CD4-positive, alpha-beta T cell treated with Interleukin-4 for 1 hour (primary cell): ENCODE data around the gene P3H3.
"Not testable (repeated sequence)": the region's sequence is repeated elsewhere in the genome, so short reads cannot be mapped to it uniquely, and the experiment has no call there.

Experiments used
- DNase-seq, 2 donors: peaks; one replicate each; pipeline ENCODE4 v3.0.0-alpha.2; 2020 to 2022

The P3H3 gene

GRCh38 chr12:6868211-6869048 lies 40.2 kb downstream of the P3H3 start:
- peak in 1 of 2 donors; percentile 13 for DNase-seq

- peak; percentile 86 to 88 for DNase-seq
These were observed 41.1 kb downstream of the P3H3 start for GRCh38 chr12:6869049-6870021.

GRCh38 chr12:6870304-6870703 lies 42.1 kb downstream of the P3H3 start:
- not testable (repeated sequence) for DNase-seq

GRCh38 chr12:6871052-6871957 lies 43.1 kb downstream of the P3H3 start:
- peak in 1 of 2 donors; percentile 49 for DNase-seq

- DNase-seq: peak; percentile 84 to 88
These were observed 44.2 kb downstream of the P3H3 start for GRCh38 chr12:6872073-6873048.

GRCh38 chr12:6873094-6874014 lies 45.1 kb downstream of the P3H3 start, which contains the start of gene SPSB2:
SPSB2 (minus strand) TSS chr12:6873303; CDS start chr12:6872901, 402 bp downstream.
- DNase-seq: peak; percentile 97 to 98

GRCh38 chr12:6874015-6874368 lies 45.8 kb downstream of the P3H3 start:
- DNase-seq: not testable (repeated sequence)

- DNase-seq: not testable (repeated sequence)
These were observed 51.6 kb downstream of the P3H3 start for GRCh38 chr12:6879824-6880223.

GRCh38 chr12:6883252-6883651 lies 55.0 kb downstream of the P3H3 start:
- DNase-seq: no peak

- DNase-seq: no peak
These were observed 55.5 kb downstream of the P3H3 start for GRCh38 chr12:6883683-6884082.

- no peak for DNase-seq
These were observed 56.3 kb downstream of the P3H3 start for GRCh38 chr12:6884539-6884938.

GRCh38 chr12:6886206-6886999 lies 58.2 kb downstream of the P3H3 start:
- DNase-seq: not testable (repeated sequence)

- DNase-seq: no peak
These were observed 59.3 kb downstream of the P3H3 start for GRCh38 chr12:6887460-6887859.

- DNase-seq: no peak
These were observed 60.2 kb downstream of the P3H3 start for GRCh38 chr12:6888360-6888759.

- not testable (repeated sequence) for DNase-seq
These were observed 60.6 kb downstream of the P3H3 start for GRCh38 chr12:6888794-6889193.
